K562 (cell line): ENCODE data around the gene DLGAP1. TPM values are rescaled to one million over a fixed set of nuclear protein-coding genes. Genes with fewer than 3 reads are reported as not detected.

Experiments
- ATAC-seq: fragments of 200-7000 bp; cut with Tn5 transposase; 3 replicates; pipeline ENCODE4 v1.9.1; 2020; ENCODE audit warnings: moderate library complexity
- BruUV-seq: library from RNA; stranded (reverse); fragments of 400-500 nt; replicated peaks from 2 replicates; lab custom pipeline; 2021; lab: Mats Ljungman, UMichigan
- CTCF ChIA-PET: fragments of 300-600 bp; formaldehyde crosslinking; extraction: SDS; loops from one replicate; lab custom pipeline; 2021; ENCODE audit warnings: low intra/inter-chr PET ratio; lab: Yijun Ruan, JAX
- POLR2A ChIA-PET: fragments of 300-600, 350-650 bp; sonication (Branson Sonifier 250); formaldehyde crosslinking; extraction: SDS; loops from one replicate; lab custom pipeline; 2021; ENCODE audit warnings: antibody characterized with exemption, inconsistent platforms; lab: Yijun Ruan, JAX
- DNase-seq, 4 experiments: peaks; one replicate each; pipeline versions ENCODE4 v3.0.0 to v3.0.0-alpha.2; 2011 to 2018; ENCODE audit warnings: low spot score in 3 of 4, mixed read lengths in 3 of 4; ENCODE audit errors: extremely low read depth in 1 of 4
- FAIRE-seq: peaks from 2 replicates; lab custom pipeline; 2011; peaks lifted over from hg19 to GRCh38; lab: Jason Lieb, UNC
- H2AFZ ChIP-seq: 2 replicates; pipeline ENCODE4 v1.6.0; 2011; ENCODE audit warnings: low read depth, low read length, control low read depth, inconsistent platforms
- H3K27ac ChIP-seq: fragments of 200-600 bp; 3 replicates; pipeline ENCODE4 v1.8.0; 2011; ENCODE audit warnings: low read depth, mild to moderate bottlenecking, control low read depth, inconsistent platforms, low read length, moderate library complexity, mixed read lengths; ENCODE audit errors: extremely low read depth
- H3K27me3 ChIP-seq, 2 experiments: fragments of 300-600 bp in 1 of 2; 2 replicates in 1 of 2; 3 replicates in 1 of 2; pipeline versions ENCODE4 v1.6.0 to v1.8.0; 2011; ENCODE audit warnings: inconsistent platforms in 2 of 2, low read length in 2 of 2, mild to moderate bottlenecking in 1 of 2, mixed read lengths in 1 of 2, moderate library complexity in 1 of 2; ENCODE audit not compliant: control insufficient read depth in 2 of 2, insufficient read depth in 2 of 2
- H3K36me3 ChIP-seq: fragments of 300-600 bp; 3 replicates; pipeline ENCODE4 v1.8.0; 2011; ENCODE audit warnings: mild to moderate bottlenecking, low read length, inconsistent platforms; ENCODE audit not compliant: control insufficient read depth, insufficient read depth
- H3K4me1 ChIP-seq, 2 experiments: fragments of 200-600 bp in 1 of 2; replicated peaks in 1 of 2; 2 replicates in 1 of 2; 3 replicates in 1 of 2; pipeline versions ENCODE4 v1.5.1 to v1.8.0; 2011; ENCODE audit warnings: inconsistent platforms in 2 of 2, low read length in 2 of 2, mild to moderate bottlenecking in 1 of 2, mixed read lengths in 1 of 2, moderate library complexity in 1 of 2; ENCODE audit not compliant: control insufficient read depth in 2 of 2, insufficient read depth in 2 of 2
- H3K4me2 ChIP-seq: 2 replicates; pipeline ENCODE4 v1.6.1; 2011; ENCODE audit warnings: low read length, control low read depth, inconsistent platforms, mixed read lengths; ENCODE audit not compliant: insufficient read depth
- H3K4me3 ChIP-seq: fragments of 200-600 bp; sonication (generic), shearing (Covaris generic); 2 replicates; pipeline ENCODE4 v1.5.1; 2016; ENCODE audit warnings: control low read depth, inconsistent platforms
- H3K79me2 ChIP-seq: fragments of 200-600 bp; 3 replicates; pipeline ENCODE4 v1.8.0; 2011; ENCODE audit warnings: low read length, inconsistent platforms; ENCODE audit not compliant: control insufficient read depth, insufficient read depth
- H3K9ac ChIP-seq, 2 experiments: 2 replicates each; pipeline versions ENCODE4 v1.6.0 to v1.6.1; 2011; ENCODE audit warnings: low read depth in 2 of 2, low read length in 2 of 2, control low read depth in 1 of 2, inconsistent platforms in 1 of 2, mild to moderate bottlenecking in 1 of 2, mixed read lengths in 1 of 2; ENCODE audit not compliant: insufficient read depth in 1 of 2
- H3K9me1 ChIP-seq: one replicate; pipeline ENCODE4 v1.6.0; 2011; ENCODE audit warnings: inconsistent platforms, mild to moderate bottlenecking, low read length, moderate library complexity; ENCODE audit not compliant: control insufficient read depth, insufficient read depth
- H3K9me3 ChIP-seq: replicated peaks from 2 replicates; pipeline ENCODE4 v1.5.1; 2011; ENCODE audit warnings: low read depth, low read length, inconsistent platforms; ENCODE audit not compliant: control insufficient read depth, insufficient read depth
- H4K20me1 ChIP-seq: replicated peaks from 2 replicates; pipeline ENCODE4 v1.6.1; 2011; ENCODE audit warnings: low read length, inconsistent platforms, mixed read lengths; ENCODE audit not compliant: control insufficient read depth, insufficient read depth
- MEIS2 ChIP-seq: fragments of 450-650 bp; IDR thresholded peaks from 2 replicates; pipeline ENCODE4 v1.6.1; 2014; ENCODE audit warnings: mild to moderate bottlenecking; ENCODE audit not compliant: partially characterized antibody
- MTA2 ChIP-seq: fragments of 450-650 bp; IDR thresholded peaks from 2 replicates; pipeline ENCODE4 v1.6.1; 2016; ENCODE audit warnings: low read depth
- NBN ChIP-seq: fragments of 450-650 bp; IDR thresholded peaks from 2 replicates; pipeline ENCODE4 v1.6.1; 2016; ENCODE audit warnings: low read depth, mild to moderate bottlenecking
- NFIC ChIP-seq: fragments of 450-650 bp; IDR thresholded peaks from 2 replicates; pipeline ENCODE4 v1.6.1; 2017; ENCODE audit warnings: mild to moderate bottlenecking, inconsistent platforms
- PBX2 ChIP-seq, 2 experiments: IDR thresholded peaks in 1 of 2; conservative IDR thresholded peaks in 1 of 2; 2 replicates each; pipeline ENCODE4 v1.6.1; 2016; ENCODE audit warnings: low read depth in 2 of 2, mild to moderate bottlenecking in 1 of 2, missing compliant biosample characterization in 1 of 2, missing genetic modification characterization in 1 of 2, moderate library complexity in 1 of 2
- PKNOX1 ChIP-seq: fragments of 450-650 bp; IDR thresholded peaks from 2 replicates; pipeline ENCODE4 v1.6.1; 2016
- SMAD3 ChIP-seq: fragments of 450-650 bp; formaldehyde crosslinking; conservative IDR thresholded peaks from 2 replicates; pipeline ENCODE4 v1.4.0; 2020; ENCODE audit warnings: mild to moderate bottlenecking
- SMARCE1 ChIP-seq: fragments of 450-650 bp; IDR thresholded peaks from 2 replicates; pipeline ENCODE4 v1.7.1; 2016; ENCODE audit warnings: mild to moderate bottlenecking
- SOX6 ChIP-seq: fragments of 450-650 bp; IDR thresholded peaks from 2 replicates; pipeline ENCODE4 v1.6.1; 2014; ENCODE audit warnings: mild to moderate bottlenecking
- ZNF512 ChIP-seq: IDR thresholded peaks from 2 replicates; pipeline ENCODE4 v1.6.1; 2016; ENCODE audit warnings: missing genetic modification characterization, missing compliant biosample characterization
- WGBS: fragments of 100-300 bp; shearing (Covaris generic); methylation state at CpG from one replicate; pipeline ENCODE4 v1.1.6; 2016; ENCODE audit warnings: low coverage, mixed read lengths; ENCODE audit not compliant: insufficient coverage; ENCODE audit errors: missing lambda C conversion rate; 5-methylcytosine and 5-hydroxymethylcytosine counted together
- in situ Hi-C: fragments of 300-500 bp; cut with MboI; formaldehyde crosslinking; loops from 4 replicates; pipeline ENCODE4 v1.15.0; 2018; ENCODE audit warnings: inconsistent platforms, mixed read lengths
- intact Hi-C: fragments of 100-400 bp; cut with micrococcal nuclease; formaldehyde crosslinking; loops from 2 replicates; pipeline ENCODE4 v1.14.2; 2022
- polyA plus RNA-seq, 8 experiments: library from polyadenylated mRNA; depleted of rRNA in 4 of 8; stranded (reverse) in 5 of 8; unstranded in 3 of 8; fragments of >200 nt; fragmentation: Nextera tagmentation in 2 of 8; fragmentation: Illumina TruSeq in 1 of 8; extraction: Ambion mirVana in 2 of 8; extraction: Trizol in 1 of 8; gene quantifications; 2 replicates each; pipeline versions ENCODE4 v1.2.1 to v1.2.3, GENCODE V29; 2011 to 2014; ENCODE audit warnings: inconsistent platforms in 1 of 8, missing spikeins in 1 of 8
- total RNA-seq, 7 experiments: library from RNA; depleted of rRNA in 6 of 7; stranded (reverse); fragments of >200 nt in 6 of 7; fragmentation: Illumina TruSeq in 2 of 7; extraction: Trizol in 2 of 7; gene quantifications; 2 replicates each; pipeline versions ENCODE4 v1.2.1 to v1.2.3, GENCODE V29; 2011 to 2021; ENCODE audit warnings: low replicate concordance in 1 of 7

The DLGAP1 gene
- total and polyA plus RNA-seq, 9 of the 15 experiments (the other 6 are each of a cell fraction or from before 2014, with no cell fraction given), result 0.04 to 0.22 (median 0.08) TPM

GRCh38 chr18:3540805-3541548 lies 914.1 kb downstream of the DLGAP1 start (continued):
- TF ChIP-seq MTA2 (peak; percentile 21; the same call in 1 of the 2 replicates), NBN (0 out of 2 replicates have a peak, but pooled peaks have one; percentile 33), SMARCE1 (peak; percentile 20; the same call in 1 of the 2 replicates), SOX6 (peak; percentile 58; the same call in 1 of the 2 replicates), ZNF512 (peak; percentile 72), NFIC (peak; percentile 30; the same call in 1 of the 2 replicates)

- CTCF ChIA-PET, result no interaction called here
- TF ChIP-seq MEIS2 (peak; percentile 55), PBX2 (CRISPR knock-in tag; IDR thresholded peaks at IDR 0.05; ENCODE audit: low read depth) (no peak), PBX2 (tag; conservative IDR thresholded peaks at IDR 0.05; ENCODE audit: low read depth) (peak; percentile 74), PKNOX1 (peak; percentile 58), SMAD3 (no peak)
- DNase-seq (no peak), ATAC-seq (peak; percentile 43; the same call in 2 of the 3 replicates), FAIRE-seq (no peak)
- in situ Hi-C loops, result no loop called here
- POLR2A ChIA-PET, result interaction anchor here (0.9 to 2.5 kb wide), 2 partner anchors 13 to 65 kb away, joined by 3 to 5 read pairs; no protein-coding TSS in a partner anchor
- Histone ChIP-seq H4K20me1 (no peaks in the 10 kb centered on the region), H3K9me3 (no peaks in the 10 kb centered on the region), H3K9ac (no peak overlapping the region), H3K79me2 (no peaks in the 10 kb centered on the region), H3K9me1 (no peaks in the 10 kb centered on the region), H3K27ac (no peak overlapping the region), H3K4me2 (no peak overlapping the region), H3K36me3 (no peaks in the 10 kb centered on the region), H3K4me3 (no peak overlapping the region), H2AFZ (peak overlapping the region; percentile 48), H3K27me3 (no peaks in the 10 kb centered on the region), H3K4me1 (peaks cover 3 to 14% of the 10 kb centered on the region in 2 experiments; a peak in 2 of 5 replicates)
- intact Hi-C loops, result no loop called here
- no TSS peak for BruUV-seq
- 52% methylated on average over 3 of the region's 3 CpGs for WGBS
These were observed 916.0 kb downstream of the DLGAP1 start for GRCh38 chr18:3538954-3539617.
